Measurements from ENCODE around the gene MLLT1. TPM values are rescaled to one million over a fixed set of nuclear protein-coding genes. Genes with fewer than 3 reads are reported as not detected.
A peak's percentile ranks its signal among the peaks of the same experiment; 100 is the strongest.

Gene MLLT1
- total RNA-seq, 4 donors from 2014 or later, result 13.9 to 37.7 (median 24.4) TPM

DNA sequence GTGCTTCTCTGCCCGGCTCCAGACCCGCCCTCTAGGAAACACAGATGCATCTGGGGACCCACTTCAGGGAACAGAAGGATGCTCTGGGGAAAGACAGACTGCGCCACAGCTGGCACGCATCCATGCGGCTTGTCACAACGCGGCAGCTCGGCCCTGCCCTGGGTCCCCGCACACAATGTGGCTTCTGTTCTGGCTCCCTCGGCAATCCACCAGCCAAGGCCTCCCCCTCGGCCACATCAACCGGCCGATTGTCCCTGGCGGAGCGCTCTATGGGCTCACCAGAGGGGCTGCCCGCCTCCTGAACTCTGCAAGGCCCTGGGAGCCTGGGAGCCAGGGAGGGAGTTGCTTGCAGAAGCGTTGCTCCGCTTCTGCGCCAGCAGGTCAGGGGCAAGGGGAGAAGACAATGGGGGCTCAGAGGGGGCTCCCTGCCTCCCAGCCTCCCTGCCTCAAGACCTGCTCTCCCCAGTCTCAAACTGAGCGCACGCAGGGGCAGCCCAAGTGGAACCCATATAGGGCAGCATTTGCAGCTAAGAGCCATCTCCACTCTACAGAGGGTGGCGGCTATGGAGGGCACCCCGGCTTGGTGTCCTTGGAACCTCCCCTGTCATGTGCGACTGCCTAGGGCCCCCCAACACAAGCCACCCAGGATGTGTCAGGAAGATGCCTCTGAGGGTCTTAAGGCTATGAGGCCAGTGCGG lies 37.9 kb downstream of the MLLT1 start:
- intact Hi-C loops (cut with DNase I; ENCODE audit: low total_unique reads) (no loop called here), in situ Hi-C loops (cut with MboI; ENCODE audit: low sequenced_read_pairs in 4 of 4) (no loop called here)
- H3K27me3 ChIP-seq, result no peaks in the 10 kb centered on the region
- H3K4me1 ChIP-seq, result peaks cover 51 to 66% of the 10 kb centered on the region in 2 donors
- TF ChIP-seq, protein P1, sequence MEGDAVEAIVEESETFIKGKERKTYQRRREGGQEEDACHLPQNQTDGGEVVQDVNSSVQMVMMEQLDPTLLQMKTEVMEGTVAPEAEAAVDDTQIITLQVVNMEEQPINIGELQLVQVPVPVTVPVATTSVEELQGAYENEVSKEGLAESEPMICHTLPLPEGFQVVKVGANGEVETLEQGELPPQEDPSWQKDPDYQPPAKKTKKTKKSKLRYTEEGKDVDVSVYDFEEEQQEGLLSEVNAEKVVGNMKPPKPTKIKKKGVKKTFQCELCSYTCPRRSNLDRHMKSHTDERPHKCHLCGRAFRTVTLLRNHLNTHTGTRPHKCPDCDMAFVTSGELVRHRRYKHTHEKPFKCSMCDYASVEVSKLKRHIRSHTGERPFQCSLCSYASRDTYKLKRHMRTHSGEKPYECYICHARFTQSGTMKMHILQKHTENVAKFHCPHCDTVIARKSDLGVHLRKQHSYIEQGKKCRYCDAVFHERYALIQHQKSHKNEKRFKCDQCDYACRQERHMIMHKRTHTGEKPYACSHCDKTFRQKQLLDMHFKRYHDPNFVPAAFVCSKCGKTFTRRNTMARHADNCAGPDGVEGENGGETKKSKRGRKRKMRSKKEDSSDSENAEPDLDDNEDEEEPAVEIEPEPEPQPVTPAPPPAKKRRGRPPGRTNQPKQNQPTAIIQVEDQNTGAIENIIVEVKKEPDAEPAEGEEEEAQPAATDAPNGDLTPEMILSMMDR (IDR thresholded peaks at IDR 0.05 in 4 of 5, conservative IDR thresholded peaks at IDR 0.05 in 1 of 5), result no peak
- TF ChIP-seq POLR2A (IDR thresholded peaks at IDR 0.05), result no peak
- H3K36me3 ChIP-seq, result no peaks in the 10 kb centered on the region
- no peak overlapping the region for H3K4me3 ChIP-seq
- no peak for DNase-seq
- no peak overlapping the region for H3K27ac ChIP-seq
- no peak for ATAC-seq
- H3K9me3 ChIP-seq, result no peaks in the 10 kb centered on the region

DNA sequence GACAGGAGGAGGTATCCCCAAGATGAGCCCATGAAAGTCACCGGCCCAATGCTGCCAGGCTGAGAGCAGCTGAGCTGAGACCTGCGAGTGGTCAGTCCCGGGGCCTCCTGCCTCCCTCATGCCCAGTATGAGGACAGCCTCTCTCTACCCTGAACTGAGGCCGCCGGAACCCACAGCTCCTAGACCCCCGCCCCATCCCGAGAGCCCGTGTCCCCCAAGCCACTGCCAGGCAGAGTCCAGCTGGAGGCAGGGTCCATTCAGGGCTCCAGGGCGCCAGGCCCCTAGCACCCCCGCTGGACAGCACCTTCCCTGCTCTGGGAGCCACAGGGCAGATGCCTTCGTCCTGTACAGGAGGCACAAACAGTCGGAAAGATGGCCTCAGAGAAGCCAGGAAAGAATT lies 38.7 kb downstream of the MLLT1 start:
- no peaks in the 10 kb centered on the region for H3K9me3 ChIP-seq
- H3K36me3 ChIP-seq, result no peaks in the 10 kb centered on the region
- intact Hi-C loops (cut with DNase I; ENCODE audit: low total_unique reads) (no loop called here), in situ Hi-C loops (cut with MboI; ENCODE audit: low sequenced_read_pairs in 4 of 4) (no loop called here)
- DNase-seq, result no peak
- H3K27me3 ChIP-seq, result no peaks in the 10 kb centered on the region
- H3K4me3 ChIP-seq, result no peak overlapping the region
- H3K27ac ChIP-seq, result peak overlapping the region in 1 of 4 donors; percentile 21
- TF ChIP-seq POLR2A (IDR thresholded peaks at IDR 0.05), result no peak
- TF ChIP-seq, protein P1 (IDR thresholded peaks at IDR 0.05 in 4 of 5, conservative IDR thresholded peaks at IDR 0.05 in 1 of 5), result no peak
- H3K4me1 ChIP-seq, result peaks cover 58 to 74% of the 10 kb centered on the region in 2 donors
- no peak for ATAC-seq

DNA sequence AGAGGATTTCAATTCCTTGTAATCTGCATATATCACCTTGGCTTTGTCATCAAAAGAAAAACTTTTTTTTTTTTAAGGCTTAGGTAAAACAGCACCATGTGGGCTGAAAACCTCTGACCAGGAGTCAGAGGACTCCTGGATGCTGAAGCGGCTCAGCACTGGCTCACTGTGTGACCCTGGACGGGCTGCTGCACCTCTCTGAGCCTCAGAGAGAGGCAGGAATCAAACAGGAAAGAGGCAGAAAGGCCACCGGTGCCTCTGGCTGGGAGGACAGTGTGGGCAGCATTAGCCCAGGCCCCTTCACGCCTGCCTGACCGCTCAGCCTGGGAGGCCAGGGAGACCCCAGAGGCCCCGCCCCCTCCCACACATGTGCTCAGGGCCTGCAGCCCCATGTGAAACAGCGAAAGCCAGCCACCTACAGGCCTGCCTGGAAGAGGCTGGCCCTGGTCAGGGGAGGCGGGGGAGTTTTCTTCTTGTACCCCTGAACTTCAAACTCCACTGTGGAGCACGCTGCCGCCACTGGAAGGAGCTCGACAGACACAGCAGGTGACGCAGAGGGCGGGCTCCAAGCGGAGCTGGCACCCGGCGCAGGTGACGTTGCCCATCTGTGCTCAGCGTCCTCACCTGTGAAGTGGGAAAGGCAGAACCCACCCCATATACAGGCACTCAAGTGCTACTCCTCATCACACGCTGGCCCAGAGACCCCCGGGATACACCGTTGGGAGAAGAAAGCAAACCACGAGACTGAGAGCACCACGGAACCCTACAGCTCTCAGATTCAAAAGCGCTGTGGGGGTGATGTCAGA lies 39.7 kb downstream of the MLLT1 start:
- H3K36me3 ChIP-seq, result no peaks in the 10 kb centered on the region
- DNase-seq (no peak), ATAC-seq (no peak)
- in situ Hi-C loops (cut with MboI; ENCODE audit: low sequenced_read_pairs in 4 of 4) (no loop called here), intact Hi-C loops (cut with DNase I; ENCODE audit: low total_unique reads) (loop anchor here (2.0 kb wide), 2 partner anchors 33 to 41 kb away; no protein-coding TSS in a partner anchor)
- TF ChIP-seq, protein P1 (IDR thresholded peaks at IDR 0.05 in 4 of 5, conservative IDR thresholded peaks at IDR 0.05 in 1 of 5), result no peak
- TF ChIP-seq POLR2A (IDR thresholded peaks at IDR 0.05), result no peak
- H3K4me3 ChIP-seq, result no peak overlapping the region
- H3K27ac ChIP-seq, result peak overlapping the region; percentile 83 to 92 (median 86)
- no peaks in the 10 kb centered on the region for H3K9me3 ChIP-seq
- H3K4me1 ChIP-seq, result peaks cover 64 to 78% of the 10 kb centered on the region in 2 donors
- no peaks in the 10 kb centered on the region for H3K27me3 ChIP-seq

DNA sequence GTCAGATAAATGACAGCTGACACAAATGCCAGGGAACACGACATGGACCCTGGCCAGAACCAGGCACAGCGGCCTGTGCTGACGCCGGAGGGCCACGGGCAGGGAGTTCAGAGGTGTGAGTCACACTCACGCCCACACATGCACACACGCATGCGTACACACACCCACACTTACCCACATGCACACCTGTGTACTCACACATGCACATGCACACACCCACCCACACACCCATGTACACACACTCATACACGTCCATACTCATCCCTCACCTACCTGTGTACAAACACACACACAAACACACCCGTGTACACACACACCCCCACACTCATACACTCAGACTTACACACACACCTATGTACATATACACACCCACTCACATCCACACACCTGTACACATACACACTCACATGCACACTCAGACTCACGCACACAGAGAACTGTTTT lies 40.4 kb downstream of the MLLT1 start:
- no peaks in the 10 kb centered on the region for H3K9me3 ChIP-seq
- in situ Hi-C loops (cut with MboI; ENCODE audit: low sequenced_read_pairs in 4 of 4), result no loop called here
- ATAC-seq (peak; percentile 57 to 74), DNase-seq (peak; percentile 41 to 65)
- no peaks in the 10 kb centered on the region for H3K27me3 ChIP-seq
- TF ChIP-seq, protein P1 (IDR thresholded peaks at IDR 0.05 in 4 of 5, conservative IDR thresholded peaks at IDR 0.05 in 1 of 5), result no peak
- TF ChIP-seq POLR2A (IDR thresholded peaks at IDR 0.05), result no peak
- no peaks in the 10 kb centered on the region for H3K36me3 ChIP-seq
- peak overlapping the region; percentile 83 to 92 (median 86) for H3K27ac ChIP-seq
- H3K4me3 ChIP-seq, result no peak overlapping the region
- intact Hi-C loops (cut with DNase I; ENCODE audit: low total_unique reads), result loop anchor here (2.0 kb wide), 2 partner anchors 33 to 41 kb away; no protein-coding TSS in a partner anchor
- H3K4me1 ChIP-seq, result peaks cover 71 to 78% of the 10 kb centered on the region in 2 donors

All from gastrocnemius medialis (tissue), 4 donors.